BE2C (cell line): ENCODE results near the gene ACTRT2.

Experiments
- DNase-seq: peaks from one replicate; pipeline ENCODE4 v3.0.0-alpha.2; 2020
- H3K27me3 ChIP-seq: fragments of 250-450 bp; sonication (Bioruptor Pico); 2 replicates; pipeline ENCODE4 v1.5.1; 2020; ENCODE audit warnings: mild to moderate bottlenecking
- H3K36me3 ChIP-seq: fragments of 250-450 bp; sonication (Bioruptor Pico); 2 replicates; pipeline ENCODE4 v1.5.1; 2020; ENCODE audit warnings: mild to moderate bottlenecking
- H3K4me1 ChIP-seq: fragments of 250-450 bp; sonication (Bioruptor Pico); 2 replicates; pipeline ENCODE4 v1.5.1; 2020
- H3K4me3 ChIP-seq: 2 replicates; pipeline ENCODE4 v1.5.1; 2011; ENCODE audit warnings: low read depth, low read length
- H3K9me3 ChIP-seq: fragments of 250-450 bp; sonication (Bioruptor Pico); 2 replicates; pipeline ENCODE4 v1.5.1; 2020
- CTCF ChIP-seq: IDR thresholded peaks from 2 replicates; pipeline ENCODE4 v1.5.1; 2012; ENCODE audit warnings: mild to moderate bottlenecking, low read depth, low read length

Gene ACTRT2

GRCh38 chr1:3070644-3071564, 49.6 kb downstream of the ACTRT2 start:
- Histone ChIP-seq H3K36me3 (no peaks in the 10 kb centered on the region), H3K4me1 (no peaks in the 10 kb centered on the region), H3K9me3 (no peaks in the 10 kb centered on the region), H3K27me3 (peaks cover 80% of the 10 kb centered on the region), H3K4me3 (no peak overlapping the region)
- TF ChIP-seq CTCF: no peak
- no peak for DNase-seq

- H3K36me3 ChIP-seq: no peaks in the 10 kb centered on the region
- H3K4me1 ChIP-seq: no peaks in the 10 kb centered on the region
- H3K9me3 ChIP-seq: no peaks in the 10 kb centered on the region
- peaks cover 78% of the 10 kb centered on the region for H3K27me3 ChIP-seq
- no peak for DNase-seq
- no peak overlapping the region for H3K4me3 ChIP-seq
- no peak for TF ChIP-seq CTCF
Measured at GRCh38 chr1:3071565-3072390, 50.5 kb downstream of the ACTRT2 start.
